ENCODE measurements around the gene PPP1R16B. TPM values are rescaled to one million over a fixed set of nuclear protein-coding genes. Genes with fewer than 3 reads are reported as not detected.

The PPP1R16B gene
- polyA plus RNA-seq, 1 donor from 2014 or later: 1.9 TPM

GRCh38 chr20:38878866-38879265 lies 73.4 kb downstream of the PPP1R16B start:
- TF ChIP-seq POLR2AphosphoS5 (IDR thresholded peaks at IDR 0.05) (no peak), TAF1 (IDR thresholded peaks at IDR 0.05; ENCODE audit: low read depth) (no peak), RAD21 (conservative IDR thresholded peaks at IDR 0.05) (no peak), SMC3 (conservative IDR thresholded peaks at IDR 0.05; ENCODE audit: poor library complexity) (no peak), MXI1 (conservative IDR thresholded peaks at IDR 0.05; ENCODE audit: poor library complexity, severe bottlenecking) (no peak), EZH2 (IDR thresholded peaks at IDR 0.05; ENCODE audit: borderline replicate concordance, insufficient read depth, low read length, poor library complexity, severe bottlenecking) (no peak), EP300 (conservative IDR thresholded peaks at IDR 0.05; ENCODE audit: poor library complexity, severe bottlenecking) (no peak)
- TF ChIP-seq, protein P1, sequence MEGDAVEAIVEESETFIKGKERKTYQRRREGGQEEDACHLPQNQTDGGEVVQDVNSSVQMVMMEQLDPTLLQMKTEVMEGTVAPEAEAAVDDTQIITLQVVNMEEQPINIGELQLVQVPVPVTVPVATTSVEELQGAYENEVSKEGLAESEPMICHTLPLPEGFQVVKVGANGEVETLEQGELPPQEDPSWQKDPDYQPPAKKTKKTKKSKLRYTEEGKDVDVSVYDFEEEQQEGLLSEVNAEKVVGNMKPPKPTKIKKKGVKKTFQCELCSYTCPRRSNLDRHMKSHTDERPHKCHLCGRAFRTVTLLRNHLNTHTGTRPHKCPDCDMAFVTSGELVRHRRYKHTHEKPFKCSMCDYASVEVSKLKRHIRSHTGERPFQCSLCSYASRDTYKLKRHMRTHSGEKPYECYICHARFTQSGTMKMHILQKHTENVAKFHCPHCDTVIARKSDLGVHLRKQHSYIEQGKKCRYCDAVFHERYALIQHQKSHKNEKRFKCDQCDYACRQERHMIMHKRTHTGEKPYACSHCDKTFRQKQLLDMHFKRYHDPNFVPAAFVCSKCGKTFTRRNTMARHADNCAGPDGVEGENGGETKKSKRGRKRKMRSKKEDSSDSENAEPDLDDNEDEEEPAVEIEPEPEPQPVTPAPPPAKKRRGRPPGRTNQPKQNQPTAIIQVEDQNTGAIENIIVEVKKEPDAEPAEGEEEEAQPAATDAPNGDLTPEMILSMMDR (IDR thresholded peaks at IDR 0.05; ENCODE audit: poor library complexity, severe bottlenecking): no peak
- TF ChIP-seq, protein P2, sequence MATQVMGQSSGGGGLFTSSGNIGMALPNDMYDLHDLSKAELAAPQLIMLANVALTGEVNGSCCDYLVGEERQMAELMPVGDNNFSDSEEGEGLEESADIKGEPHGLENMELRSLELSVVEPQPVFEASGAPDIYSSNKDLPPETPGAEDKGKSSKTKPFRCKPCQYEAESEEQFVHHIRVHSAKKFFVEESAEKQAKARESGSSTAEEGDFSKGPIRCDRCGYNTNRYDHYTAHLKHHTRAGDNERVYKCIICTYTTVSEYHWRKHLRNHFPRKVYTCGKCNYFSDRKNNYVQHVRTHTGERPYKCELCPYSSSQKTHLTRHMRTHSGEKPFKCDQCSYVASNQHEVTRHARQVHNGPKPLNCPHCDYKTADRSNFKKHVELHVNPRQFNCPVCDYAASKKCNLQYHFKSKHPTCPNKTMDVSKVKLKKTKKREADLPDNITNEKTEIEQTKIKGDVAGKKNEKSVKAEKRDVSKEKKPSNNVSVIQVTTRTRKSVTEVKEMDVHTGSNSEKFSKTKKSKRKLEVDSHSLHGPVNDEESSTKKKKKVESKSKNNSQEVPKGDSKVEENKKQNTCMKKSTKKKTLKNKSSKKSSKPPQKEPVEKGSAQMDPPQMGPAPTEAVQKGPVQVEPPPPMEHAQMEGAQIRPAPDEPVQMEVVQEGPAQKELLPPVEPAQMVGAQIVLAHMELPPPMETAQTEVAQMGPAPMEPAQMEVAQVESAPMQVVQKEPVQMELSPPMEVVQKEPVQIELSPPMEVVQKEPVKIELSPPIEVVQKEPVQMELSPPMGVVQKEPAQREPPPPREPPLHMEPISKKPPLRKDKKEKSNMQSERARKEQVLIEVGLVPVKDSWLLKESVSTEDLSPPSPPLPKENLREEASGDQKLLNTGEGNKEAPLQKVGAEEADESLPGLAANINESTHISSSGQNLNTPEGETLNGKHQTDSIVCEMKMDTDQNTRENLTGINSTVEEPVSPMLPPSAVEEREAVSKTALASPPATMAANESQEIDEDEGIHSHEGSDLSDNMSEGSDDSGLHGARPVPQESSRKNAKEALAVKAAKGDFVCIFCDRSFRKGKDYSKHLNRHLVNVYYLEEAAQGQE (IDR thresholded peaks at IDR 0.05; ENCODE audit: borderline replicate concordance): no peak
- no peaks in the 10 kb centered on the region for H3K36me3 ChIP-seq (ENCODE audit: insufficient read depth, low read length)
- no peaks in the 10 kb centered on the region for H3K9me2 ChIP-seq (ENCODE audit: insufficient read depth, low read length)
- H3K9ac ChIP-seq (ENCODE audit: low read length): no peak overlapping the region
- H3K79me2 ChIP-seq (replicated peaks; ENCODE audit: insufficient read depth, low read length): no peaks in the 10 kb centered on the region
- H2AFZ ChIP-seq (ENCODE audit: low read depth, low read length): no peak overlapping the region
- H4K20me1 ChIP-seq (ENCODE audit: insufficient read depth): no peaks in the 10 kb centered on the region
- H3K27ac ChIP-seq (ENCODE audit: low read length): no peak overlapping the region
- H3K4me2 ChIP-seq (ENCODE audit: low read length): no peak overlapping the region
- H3F3A ChIP-seq (ENCODE audit: insufficient read depth, low read length, poor library complexity, severe bottlenecking): no peaks in the 10 kb centered on the region
- H3K9me3 ChIP-seq (ENCODE audit: low read length): no peaks in the 10 kb centered on the region
- no peaks in the 10 kb centered on the region for H3K27me3 ChIP-seq (ENCODE audit: insufficient read depth, low read depth, low read length)
- no peak overlapping the region for H3K4me3 ChIP-seq (ENCODE audit: low read length)

DNA sequence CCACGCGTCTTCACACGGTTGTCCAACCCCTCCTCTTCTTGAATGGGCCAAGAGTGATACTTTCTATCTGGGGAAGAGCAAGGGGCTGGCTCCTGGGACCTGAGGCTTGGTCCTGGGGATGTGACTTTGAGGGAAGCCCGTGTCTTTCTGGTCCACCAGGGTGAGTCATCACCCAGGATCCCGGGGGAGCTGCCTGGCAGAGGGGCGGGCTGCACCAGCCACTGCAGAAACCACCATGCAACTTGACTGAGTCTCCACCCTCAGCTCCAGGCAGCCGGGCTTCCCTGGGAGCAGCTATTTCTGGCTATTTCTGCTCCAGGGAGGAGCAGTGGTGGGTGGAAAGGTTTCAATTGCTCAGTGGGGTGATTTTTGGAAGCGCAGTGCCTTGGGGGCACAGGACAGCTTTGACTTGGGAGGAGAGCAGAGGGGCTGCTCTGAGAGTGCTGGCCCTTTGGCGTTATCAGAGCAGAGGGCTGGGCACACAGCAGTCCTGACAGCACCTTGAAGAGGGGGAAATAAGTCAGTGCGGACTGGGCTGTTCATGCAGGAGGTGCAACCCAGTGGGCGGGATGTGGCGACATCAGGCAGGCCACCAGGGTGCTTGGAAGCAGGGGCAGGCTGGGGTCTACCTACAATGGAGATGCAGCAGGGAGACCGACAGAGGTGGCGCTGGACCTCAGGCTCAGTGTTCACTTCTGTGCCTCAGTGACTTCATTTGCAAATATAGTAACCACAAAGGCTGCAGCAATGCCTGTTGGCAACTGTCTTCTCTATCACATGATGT lies 75.6 kb downstream of the PPP1R16B start:
- Histone ChIP-seq H3K79me2 (replicated peaks; ENCODE audit: insufficient read depth, low read length) (no peaks in the 10 kb centered on the region), H2AFZ (ENCODE audit: low read depth, low read length) (no peak overlapping the region), H3K4me3 (ENCODE audit: low read length) (no peak overlapping the region), H3K27me3 (ENCODE audit: insufficient read depth, low read depth, low read length) (no peaks in the 10 kb centered on the region), H3K9me2 (ENCODE audit: insufficient read depth, low read length) (no peaks in the 10 kb centered on the region), H4K20me1 (ENCODE audit: insufficient read depth) (no peaks in the 10 kb centered on the region), H3K9ac (ENCODE audit: low read length) (no peak overlapping the region), H3K27ac (ENCODE audit: low read length) (no peak overlapping the region), H3K9me3 (ENCODE audit: low read length) (no peaks in the 10 kb centered on the region), H3K4me2 (ENCODE audit: low read length) (no peak overlapping the region), H3K36me3 (ENCODE audit: insufficient read depth, low read length) (no peaks in the 10 kb centered on the region), H3F3A (ENCODE audit: insufficient read depth, low read length, poor library complexity, severe bottlenecking) (no peaks in the 10 kb centered on the region)
- TF ChIP-seq, protein P2 (IDR thresholded peaks at IDR 0.05; ENCODE audit: borderline replicate concordance): no peak
- TF ChIP-seq POLR2AphosphoS5 (IDR thresholded peaks at IDR 0.05) (no peak), MXI1 (conservative IDR thresholded peaks at IDR 0.05; ENCODE audit: poor library complexity, severe bottlenecking) (no peak), SMC3 (conservative IDR thresholded peaks at IDR 0.05; ENCODE audit: poor library complexity) (no peak), EP300 (conservative IDR thresholded peaks at IDR 0.05; ENCODE audit: poor library complexity, severe bottlenecking) (no peak), EZH2 (IDR thresholded peaks at IDR 0.05; ENCODE audit: borderline replicate concordance, insufficient read depth, low read length, poor library complexity, severe bottlenecking) (no peak), TAF1 (IDR thresholded peaks at IDR 0.05; ENCODE audit: low read depth) (no peak), RAD21 (conservative IDR thresholded peaks at IDR 0.05) (no peak)
- TF ChIP-seq, protein P1 (IDR thresholded peaks at IDR 0.05; ENCODE audit: poor library complexity, severe bottlenecking): no peak
